ENCODE results near the gene CAV1. TPM values are rescaled to one million over a fixed set of nuclear protein-coding genes. Genes with fewer than 3 reads are reported as not detected.
"Not testable (repeated sequence)": the region's sequence is repeated elsewhere in the genome, so short reads cannot be mapped to it uniquely, and the experiment has no call there.

The CAV1 gene
- total RNA-seq, 1 donor from 2014 or later, result 300 TPM

DNA sequence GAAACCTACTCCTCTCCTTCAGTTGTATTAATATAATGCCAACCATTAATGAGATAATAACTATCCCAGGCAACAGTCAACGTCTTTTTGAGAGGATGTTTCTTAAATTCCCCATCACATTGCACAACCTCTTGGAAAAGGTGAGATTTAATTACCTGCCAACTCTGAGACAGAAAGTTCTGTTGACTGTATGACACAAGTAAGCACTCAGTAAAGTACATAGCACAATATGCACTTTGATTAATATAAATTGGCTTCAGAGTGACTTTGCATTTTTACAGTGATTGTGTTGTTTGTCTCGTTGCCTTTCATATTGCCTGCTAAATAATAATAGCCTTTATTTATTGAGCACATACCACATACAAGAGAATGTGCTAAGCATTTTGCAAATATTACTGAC is 46.7 kb downstream of the CAV1 start:
- intact Hi-C loops (cut with DNase I), result no loop called here
- ATAC-seq (ENCODE audit: poor library complexity), result no peak

DNA sequence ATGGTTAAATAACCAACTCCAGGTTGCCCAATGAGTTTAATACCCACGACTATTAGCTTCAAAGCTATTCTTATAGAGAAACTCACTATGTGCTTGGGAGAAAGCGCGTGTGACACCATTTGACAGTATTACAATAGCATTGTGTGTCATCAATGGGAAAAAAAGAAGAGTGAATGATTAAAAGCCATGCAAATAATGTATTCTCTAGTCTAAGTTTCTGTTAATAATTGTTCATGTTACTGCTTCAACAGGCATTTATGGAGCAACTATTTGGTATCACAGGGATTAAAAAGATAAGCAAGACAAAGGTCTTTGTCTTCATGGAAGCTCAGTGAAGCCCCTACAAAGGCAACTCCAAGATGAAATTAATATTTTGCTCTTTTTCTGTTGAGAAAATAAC is 47.2 kb downstream of the CAV1 start:
- no peak for DNase-seq
- intact Hi-C loops (cut with DNase I), result no loop called here
- no peak for ATAC-seq (ENCODE audit: poor library complexity)

More for the DNA sequence above, 46.7 kb downstream of the CAV1 start:
- no peak for DNase-seq

DNA sequence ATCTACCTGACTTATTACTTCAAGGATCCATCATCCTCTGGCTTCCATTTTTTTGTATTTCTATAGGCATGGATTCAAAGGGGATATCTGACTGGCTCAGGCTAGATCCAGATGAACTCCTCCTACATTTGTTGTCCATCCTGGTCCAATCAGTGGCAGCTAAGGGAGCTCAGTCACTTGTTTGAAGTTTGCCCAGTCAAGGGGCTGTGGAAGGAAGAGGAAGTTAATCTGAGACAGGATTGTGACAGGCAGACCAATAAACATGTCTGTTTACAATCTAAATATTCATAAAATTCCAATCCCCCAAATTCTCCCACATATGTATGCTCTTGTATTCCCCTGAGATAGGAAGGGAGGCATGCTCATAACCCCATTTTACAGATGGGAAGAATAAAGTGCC is 48.7 kb downstream of the CAV1 start:
- intact Hi-C loops (cut with DNase I), result no loop called here
- DNase-seq (no peak), ATAC-seq (ENCODE audit: poor library complexity) (no peak)

DNA sequence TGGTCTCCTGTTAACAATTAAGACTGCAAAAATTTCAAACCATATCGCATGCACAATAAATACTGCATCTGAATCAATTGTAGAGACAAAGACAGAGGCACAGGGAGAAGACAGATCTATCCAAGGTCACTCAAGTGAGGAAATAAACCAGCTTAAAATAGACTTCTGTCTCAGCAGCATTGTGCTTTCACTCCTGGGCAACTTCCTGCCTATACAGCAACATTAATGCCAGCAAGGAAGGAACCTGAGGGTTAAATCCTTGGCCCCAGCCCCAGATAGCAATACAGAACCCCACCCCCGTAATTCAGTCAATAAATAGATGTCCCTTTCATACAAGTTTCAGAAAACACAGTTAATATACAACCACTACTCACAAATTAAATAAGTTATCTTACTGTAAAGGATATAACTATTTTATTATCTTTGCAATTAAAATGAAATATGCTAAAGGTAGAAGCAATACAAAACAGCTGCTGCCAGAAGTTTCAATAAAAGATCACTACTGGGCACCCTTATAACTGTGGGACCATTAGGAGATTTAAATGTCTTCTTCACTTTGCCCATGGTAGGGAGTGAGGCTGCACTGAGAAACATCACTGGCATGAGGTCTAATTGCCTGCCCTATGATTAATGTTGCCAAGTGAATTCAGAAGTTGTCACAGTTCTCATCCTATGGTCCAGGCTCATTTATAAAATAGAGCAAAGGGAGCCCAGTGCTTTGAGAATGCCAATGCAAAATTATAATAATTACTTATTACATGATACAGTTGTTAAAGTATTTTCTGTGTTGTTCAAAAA is 49.4 kb downstream of the CAV1 start:
- DNase-seq, result no peak

DNA sequence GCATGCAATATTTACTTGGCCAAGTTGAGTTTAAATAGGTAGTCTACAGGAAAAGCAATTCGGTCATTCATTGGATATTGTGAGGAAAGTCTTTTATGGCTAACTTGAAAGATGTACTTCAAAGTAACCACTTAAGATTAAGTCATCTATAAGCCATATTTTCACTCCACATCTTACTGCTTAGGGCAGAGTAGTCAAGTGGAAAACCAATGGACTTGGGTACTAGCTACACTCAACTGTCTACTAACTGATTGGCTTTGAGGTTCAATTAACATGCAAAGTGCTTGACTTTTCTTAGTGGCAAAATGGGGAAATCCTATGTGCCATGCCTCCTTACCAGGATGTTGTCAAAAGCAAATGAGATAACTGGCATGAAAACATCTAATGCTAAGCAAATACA is 51.0 kb downstream of the CAV1 start:
- no peak for DNase-seq
- intact Hi-C loops (cut with DNase I), result loop anchor here (5.0 kb wide), 2 partner anchors 49 to 224 kb away; partner anchors contain the start of gene CAV1
- ATAC-seq (ENCODE audit: poor library complexity), result no peak

More for the DNA sequence above, 49.4 kb downstream of the CAV1 start:
- intact Hi-C loops (cut with DNase I), result no loop called here
- ATAC-seq (ENCODE audit: poor library complexity), result peak; percentile 83

DNA sequence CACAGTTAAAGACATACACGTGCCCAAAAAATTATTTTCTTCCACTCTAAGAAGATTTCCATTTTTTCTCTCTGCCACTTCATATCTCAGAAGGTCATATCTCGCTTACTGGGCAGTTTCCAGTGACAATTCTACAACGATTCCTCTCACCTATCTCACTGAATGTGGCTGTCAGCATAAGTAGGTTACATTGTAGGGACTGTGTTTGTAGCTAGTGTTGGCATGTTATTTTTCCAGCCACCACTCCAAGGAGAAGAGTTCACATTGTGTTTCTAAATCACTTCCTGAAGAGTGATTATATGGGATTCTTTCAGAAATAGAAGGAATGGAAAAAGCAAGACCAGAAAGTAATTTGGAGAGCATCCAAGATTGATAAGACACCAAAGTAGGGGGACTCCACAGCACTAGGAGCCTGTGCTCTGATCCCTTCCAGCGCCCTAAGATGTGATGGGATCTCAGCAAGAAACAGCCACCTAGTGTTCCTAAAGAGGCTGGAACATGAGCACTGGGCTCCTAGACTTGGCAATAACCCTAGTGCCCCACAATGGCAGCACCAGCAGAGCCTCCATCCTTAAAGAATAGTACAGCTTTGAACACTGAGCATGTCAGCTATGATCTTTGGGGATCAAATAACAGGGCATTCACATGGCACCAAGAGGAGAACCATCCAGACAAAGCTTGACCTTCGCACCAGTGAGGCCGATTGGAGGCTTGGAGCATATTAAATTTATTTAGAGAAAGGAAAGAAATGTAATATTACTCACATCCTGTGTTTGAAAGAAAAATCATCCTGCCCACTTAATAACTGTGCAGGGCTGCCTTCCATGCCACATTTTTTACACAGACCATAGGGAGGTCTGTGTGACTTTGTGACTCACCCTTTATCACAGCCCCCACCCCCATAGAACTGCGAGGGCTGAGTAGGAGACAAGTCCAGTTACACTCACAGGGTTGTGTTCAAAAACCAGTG is 51.8 kb downstream of the CAV1 start:
- peak; percentile 58 for ATAC-seq (ENCODE audit: poor library complexity)
- no peak for DNase-seq
- intact Hi-C loops (cut with DNase I), result loop anchor here (5.0 kb wide), 2 partner anchors 49 to 224 kb away; partner anchors contain the start of gene CAV1

DNA sequence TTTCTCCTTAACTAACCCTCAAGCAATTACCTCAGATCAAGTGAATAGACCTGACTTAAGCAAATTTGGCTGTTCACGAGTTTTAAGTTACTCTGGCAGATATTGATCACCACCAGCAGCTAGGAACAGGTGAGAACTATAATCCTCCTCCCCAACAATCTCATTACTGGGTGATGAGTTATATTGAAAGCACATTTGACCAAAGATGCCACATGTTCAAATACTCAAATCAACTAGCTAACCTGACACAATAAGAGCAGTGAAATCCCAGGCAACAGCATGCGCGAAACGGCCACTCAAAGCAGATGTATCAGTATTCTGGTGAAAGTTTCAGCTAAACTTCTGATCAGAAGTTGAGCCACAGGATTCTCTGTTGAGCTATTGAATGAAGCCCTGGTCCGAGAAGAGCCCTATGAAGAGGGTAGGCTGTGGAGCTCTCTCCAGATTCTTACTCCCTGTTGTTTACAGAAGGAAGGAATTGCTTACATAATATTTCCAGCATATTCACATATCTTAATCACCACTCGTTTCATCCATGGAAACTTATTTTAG is 52.6 kb downstream of the CAV1 start:
- ATAC-seq (ENCODE audit: poor library complexity) (no peak), DNase-seq (no peak)
- intact Hi-C loops (cut with DNase I), result loop anchor here (5.0 kb wide), 2 partner anchors 50 to 225 kb away; partner anchors contain the start of gene CAV1

DNA sequence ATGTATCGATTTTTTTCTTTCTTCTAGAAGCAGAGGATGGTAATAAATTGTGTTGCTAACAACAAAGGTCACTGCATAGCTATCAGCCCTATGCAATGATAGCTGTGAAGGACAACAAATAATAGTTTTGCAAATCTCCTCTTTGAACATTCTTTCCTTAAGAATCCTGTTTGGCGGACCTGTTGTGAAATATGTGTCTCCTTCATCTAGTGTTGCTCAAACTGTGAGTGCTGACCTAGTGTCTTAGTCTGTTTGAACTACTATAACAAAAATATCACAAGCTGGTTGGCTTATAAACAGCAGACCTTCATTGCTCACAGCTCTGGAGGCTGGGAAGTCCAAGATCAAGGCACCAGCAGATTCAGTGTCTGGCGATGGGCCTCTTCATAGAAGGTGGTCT is 53.7 kb downstream of the CAV1 start:
- ATAC-seq (ENCODE audit: poor library complexity) (no peak), DNase-seq (no peak)
- intact Hi-C loops (cut with DNase I), result loop anchor here (5.0 kb wide), 2 partner anchors 51 to 226 kb away; partner anchors contain the start of gene CAV1

DNA sequence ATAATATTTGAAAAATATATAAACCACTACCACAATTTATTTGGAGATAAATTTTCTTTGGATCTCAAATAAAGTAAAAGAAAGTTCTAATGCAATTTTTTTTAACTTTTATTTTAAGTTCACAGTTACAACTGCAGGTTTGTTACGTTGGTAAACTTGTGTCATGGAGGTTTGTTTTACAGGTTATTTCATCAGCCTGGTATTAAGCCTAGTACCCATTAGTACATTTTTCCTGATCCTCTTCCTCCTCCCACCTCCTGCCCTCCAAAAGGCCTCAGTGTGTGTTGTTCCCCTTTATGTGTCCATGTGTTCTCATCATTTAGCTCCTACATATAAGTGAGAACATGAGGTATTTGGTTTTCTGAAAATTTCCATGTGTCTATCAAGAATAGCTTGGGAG is 54.5 kb downstream of the CAV1 start:
- DNase-seq, result no peak
- ATAC-seq (ENCODE audit: poor library complexity), result no peak
- intact Hi-C loops (cut with DNase I), result loop anchor here (5.0 kb wide), 2 partner anchors 52 to 227 kb away; partner anchors contain the start of gene CAV1

DNA sequence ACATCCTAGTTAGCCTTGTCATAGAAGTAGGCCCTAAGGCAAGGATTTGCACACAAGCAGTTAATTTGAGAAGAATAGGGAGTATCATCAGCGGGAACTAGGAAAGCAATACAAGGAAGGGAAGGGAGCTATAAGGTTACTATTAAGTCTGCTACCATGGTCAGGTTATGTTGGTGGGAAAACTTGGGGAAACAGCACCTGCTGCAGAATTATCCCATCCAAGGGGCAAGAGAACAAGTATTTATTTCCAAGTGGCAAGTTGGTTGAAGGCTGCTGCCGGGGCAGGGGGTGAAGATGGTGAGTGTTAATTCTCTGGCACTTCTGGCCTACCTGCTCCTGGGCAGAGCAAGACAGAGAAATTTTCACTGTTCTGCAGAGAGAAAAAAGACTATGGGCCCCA is 55.0 kb downstream of the CAV1 start:
- DNase-seq (no peak), ATAC-seq (ENCODE audit: poor library complexity) (no peak)
- intact Hi-C loops (cut with DNase I), result loop anchor here (5.0 kb wide), 2 partner anchors 53 to 228 kb away; partner anchors contain the start of gene CAV1

DNA sequence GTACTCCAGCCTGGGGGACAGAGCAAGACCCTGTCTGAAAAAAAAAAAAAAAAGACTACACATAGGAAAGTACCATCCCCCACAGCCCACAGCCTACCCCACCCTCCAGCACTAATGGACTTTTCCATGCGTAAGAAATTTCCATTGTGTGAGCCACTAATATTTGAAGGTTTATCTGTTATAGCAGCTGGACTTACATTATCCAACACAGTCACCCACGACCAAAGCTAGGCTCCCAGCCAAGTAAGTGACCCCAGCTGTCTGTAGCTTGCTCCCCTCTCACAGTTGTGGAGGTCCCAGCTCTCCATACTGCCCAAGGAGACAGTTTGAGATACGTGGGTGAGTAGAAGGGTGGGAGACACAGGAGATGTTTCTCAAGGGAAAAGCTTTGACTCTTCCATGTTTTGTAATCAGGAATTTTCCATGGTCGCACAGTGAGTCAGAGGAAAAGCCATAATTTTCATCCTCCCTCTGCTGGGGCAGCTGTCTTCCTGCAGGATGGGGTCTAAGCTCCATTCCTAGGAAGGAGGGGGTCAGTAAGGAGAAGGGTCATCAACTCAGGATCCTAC is 57.4 kb downstream of the CAV1 start:
- intact Hi-C loops (cut with DNase I), result no loop called here
- ATAC-seq (ENCODE audit: poor library complexity) (no peak), DNase-seq (no peak)

DNA sequence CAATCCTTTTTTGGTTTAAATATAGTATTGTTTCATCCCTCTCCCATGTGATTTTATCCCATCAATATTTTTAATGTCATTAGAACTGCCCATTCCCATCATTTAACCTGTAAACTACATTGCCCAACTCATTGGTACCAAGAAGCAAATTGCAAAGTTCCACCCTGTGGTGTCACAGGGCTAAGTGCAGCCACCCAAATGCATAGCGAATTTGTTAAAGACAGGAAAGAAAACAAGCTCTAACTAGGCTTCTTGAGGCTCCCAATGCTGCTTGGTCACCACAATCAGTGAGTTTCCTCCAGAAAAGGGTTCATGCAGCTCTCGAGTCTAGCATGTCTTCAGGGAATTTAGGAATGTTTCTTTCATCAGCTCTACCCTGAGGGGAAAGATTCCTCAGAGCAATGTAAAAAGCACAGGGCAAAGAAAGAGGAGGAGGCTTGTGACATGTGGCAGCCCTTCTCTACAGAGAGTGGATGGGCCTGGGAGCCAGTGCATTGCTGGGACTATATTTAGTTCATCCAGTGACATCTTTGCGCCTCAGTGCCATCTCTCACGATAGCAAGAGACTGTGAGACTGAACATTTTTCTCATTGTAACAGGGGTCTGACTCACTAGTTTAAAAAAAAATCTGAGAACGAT is 58.1 kb downstream of the CAV1 start:
- intact Hi-C loops (cut with DNase I), result no loop called here
- DNase-seq (peak; percentile 51), ATAC-seq (ENCODE audit: poor library complexity) (peak; percentile 93)

DNA sequence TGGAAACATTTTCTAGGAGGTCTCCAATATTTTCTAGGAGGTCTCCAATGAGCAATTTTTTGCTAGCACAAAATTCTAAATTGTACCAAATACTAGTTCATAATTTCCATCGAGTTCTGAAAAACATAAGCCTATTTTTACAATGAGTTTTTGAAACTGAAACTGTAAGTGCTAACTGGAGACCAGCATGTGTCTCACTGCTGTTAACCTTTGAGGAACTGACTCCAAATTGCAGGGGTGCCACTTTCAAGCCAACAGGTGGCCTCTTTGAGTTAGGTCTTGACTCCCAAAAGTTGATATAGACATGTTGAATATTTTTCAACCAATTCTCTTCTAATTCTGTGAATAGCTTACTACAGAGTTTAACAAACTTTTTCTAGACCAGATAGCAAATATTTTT is 58.8 kb downstream of the CAV1 start:
- DNase-seq (no peak), ATAC-seq (ENCODE audit: poor library complexity) (peak; percentile 30)
- intact Hi-C loops (cut with DNase I), result no loop called here

DNA sequence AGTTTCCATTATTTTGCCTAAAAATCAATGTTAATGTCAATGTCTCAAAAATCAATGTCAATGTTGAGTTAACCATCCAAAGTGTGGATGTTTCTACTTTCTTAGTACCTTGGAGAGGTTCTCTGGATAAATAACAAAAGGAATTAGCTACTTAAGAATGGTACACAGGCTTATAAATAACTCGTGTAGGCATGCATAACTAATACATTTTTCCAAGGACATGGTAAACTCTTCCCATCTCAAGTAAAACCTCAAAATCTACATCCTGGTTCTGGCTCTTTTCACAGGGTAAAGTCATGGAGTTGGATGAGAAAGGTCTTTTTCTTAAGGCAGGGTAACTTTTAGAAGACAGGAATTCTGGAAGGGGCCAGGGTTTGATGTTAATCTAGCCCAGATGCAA is 59.9 kb downstream of the CAV1 start:
- intact Hi-C loops (cut with DNase I), result no loop called here
- no peak for DNase-seq
- no peak for ATAC-seq (ENCODE audit: poor library complexity)

DNA sequence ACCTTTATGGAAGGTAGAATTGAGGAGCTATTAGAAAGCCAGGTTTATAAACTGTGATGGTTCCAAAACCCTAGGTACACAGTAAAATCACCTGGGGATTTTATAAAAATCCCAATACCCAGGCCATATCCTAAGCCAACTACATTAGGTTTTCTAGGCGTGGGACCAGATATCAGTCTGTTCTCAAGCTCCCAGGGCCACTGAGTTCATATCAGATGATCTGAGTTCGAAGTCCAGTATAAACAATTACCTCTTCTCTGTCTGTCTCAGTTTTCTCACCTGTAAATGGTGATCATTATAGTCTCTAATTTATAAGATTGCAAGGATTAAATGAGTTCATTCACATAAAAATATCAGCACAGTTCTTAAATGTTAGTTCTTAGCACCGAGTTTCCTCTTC is 60.6 kb downstream of the CAV1 start:
- DNase-seq (no peak), ATAC-seq (ENCODE audit: poor library complexity) (no peak)
- intact Hi-C loops (cut with DNase I), result no loop called here

DNA sequence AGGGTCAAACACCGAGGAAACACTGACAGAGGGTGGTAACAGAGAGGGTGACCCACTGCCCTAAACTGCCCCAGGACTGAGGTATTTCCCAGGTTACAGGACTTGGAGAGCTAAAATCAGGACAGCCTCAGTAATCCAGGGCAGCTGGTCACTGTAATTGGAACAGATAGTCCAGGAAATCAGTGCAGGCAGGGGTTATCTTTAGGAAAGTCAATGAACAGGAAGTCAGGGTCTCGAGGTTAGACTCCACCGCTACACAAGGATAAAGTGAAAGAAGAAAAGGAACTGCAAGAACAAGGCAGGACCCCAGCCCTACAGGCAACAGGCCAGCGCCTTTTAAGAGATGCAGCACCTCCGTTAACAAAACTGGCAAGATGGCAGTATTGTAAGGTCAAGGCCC is 61.1 kb downstream of the CAV1 start:
- intact Hi-C loops (cut with DNase I), result no loop called here
- ATAC-seq (ENCODE audit: poor library complexity), result no peak

DNA sequence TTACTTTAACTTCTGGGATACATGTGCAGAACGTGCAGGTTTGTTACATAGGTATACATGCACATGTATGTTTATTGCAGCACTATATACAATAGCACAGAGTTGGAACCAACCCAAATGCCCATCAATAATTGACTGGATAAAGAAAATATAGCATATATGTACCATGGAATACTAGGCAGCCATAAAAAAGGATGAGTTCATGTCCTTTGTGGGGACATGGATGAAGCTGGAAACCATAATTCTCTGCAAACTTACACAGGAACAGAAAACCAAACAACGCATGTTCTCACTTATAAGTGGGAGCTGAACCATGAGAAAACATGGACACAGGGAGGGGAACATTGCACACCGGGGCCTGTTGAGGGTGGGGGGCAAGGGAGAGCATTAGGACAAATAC is 62.4 kb downstream of the CAV1 start:
- intact Hi-C loops (cut with DNase I); DNase-seq; ATAC-seq (ENCODE audit: poor library complexity): not testable (repeated sequence)

More for the DNA sequence above, 61.1 kb downstream of the CAV1 start:
- no peak for DNase-seq

DNA sequence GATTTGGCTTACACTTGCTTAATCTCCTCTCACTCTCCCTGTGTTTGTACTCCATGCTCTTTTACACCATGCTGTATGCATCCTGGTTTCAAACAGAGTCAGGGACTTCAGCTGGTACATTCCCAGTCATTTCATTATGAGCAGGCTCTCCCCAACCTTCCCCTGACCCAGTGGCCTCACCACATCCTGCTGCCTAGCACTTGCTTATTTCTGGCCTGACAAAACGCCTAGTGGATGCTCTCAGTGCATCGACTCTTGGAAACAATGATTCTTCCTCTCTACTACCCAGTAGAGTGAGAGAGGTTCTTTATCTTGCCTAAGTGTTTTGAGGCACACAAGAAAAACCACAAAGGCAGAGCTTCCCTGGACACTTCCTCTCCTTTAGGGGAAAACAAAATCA is 63.4 kb downstream of the CAV1 start:
- intact Hi-C loops (cut with DNase I), result no loop called here
- no peak for DNase-seq
- ATAC-seq (ENCODE audit: poor library complexity), result peak; percentile 8
